Measurements from ENCODE around the gene MTHFD1L.

DNA sequence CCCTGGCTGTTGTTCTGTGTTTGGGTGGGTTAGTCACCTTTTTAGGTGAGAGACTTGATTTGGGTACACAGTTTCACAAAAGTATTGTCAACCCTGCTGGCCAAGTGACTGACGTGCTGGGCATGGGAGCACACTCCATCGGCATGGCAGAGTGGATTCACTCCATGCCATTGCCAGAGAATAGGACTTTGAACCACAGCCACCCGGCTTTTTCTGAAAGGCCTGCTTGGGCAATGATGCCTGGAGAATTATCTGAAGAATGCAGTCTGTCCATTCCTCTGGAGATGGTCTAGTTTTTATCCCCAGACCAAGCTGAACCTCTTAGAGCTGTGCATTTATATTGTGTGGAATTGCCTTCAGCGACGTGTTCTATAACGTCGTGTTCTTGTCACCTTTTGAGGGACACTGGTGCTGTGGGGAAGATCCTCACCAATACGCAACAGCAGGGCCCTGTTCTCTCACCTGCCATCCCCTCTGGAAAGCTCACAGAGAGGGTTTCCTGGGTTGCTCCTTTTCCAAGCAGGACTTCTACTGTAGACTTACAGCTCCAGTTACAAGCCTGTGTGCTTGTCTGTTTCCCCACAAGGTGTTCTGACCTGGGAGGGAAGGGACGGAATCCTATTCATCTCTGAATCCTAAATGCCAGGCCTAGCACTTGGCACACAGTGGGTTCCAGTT is 190.9 kb downstream of the MTHFD1L start:
- TF ChIP-seq, protein P1, sequence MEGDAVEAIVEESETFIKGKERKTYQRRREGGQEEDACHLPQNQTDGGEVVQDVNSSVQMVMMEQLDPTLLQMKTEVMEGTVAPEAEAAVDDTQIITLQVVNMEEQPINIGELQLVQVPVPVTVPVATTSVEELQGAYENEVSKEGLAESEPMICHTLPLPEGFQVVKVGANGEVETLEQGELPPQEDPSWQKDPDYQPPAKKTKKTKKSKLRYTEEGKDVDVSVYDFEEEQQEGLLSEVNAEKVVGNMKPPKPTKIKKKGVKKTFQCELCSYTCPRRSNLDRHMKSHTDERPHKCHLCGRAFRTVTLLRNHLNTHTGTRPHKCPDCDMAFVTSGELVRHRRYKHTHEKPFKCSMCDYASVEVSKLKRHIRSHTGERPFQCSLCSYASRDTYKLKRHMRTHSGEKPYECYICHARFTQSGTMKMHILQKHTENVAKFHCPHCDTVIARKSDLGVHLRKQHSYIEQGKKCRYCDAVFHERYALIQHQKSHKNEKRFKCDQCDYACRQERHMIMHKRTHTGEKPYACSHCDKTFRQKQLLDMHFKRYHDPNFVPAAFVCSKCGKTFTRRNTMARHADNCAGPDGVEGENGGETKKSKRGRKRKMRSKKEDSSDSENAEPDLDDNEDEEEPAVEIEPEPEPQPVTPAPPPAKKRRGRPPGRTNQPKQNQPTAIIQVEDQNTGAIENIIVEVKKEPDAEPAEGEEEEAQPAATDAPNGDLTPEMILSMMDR (IDR thresholded peaks at IDR 0.05) = no peak
- TF ChIP-seq POLR2A (IDR thresholded peaks at IDR 0.05) = no peak
